Colonic mucosa (tissue), 4 donors: ENCODE results near the gene TMEM95. TPM values are rescaled to one million over a fixed set of nuclear protein-coding genes. Genes with fewer than 3 reads are reported as not detected.
"Not testable (repeated sequence)": the region's sequence is repeated elsewhere in the genome, so short reads cannot be mapped to it uniquely, and the experiment has no call there.

Source experiments
- DNase-seq: peaks from one replicate; pipeline ENCODE4 v3.0.0-alpha.2; 2020
- H3K27ac ChIP-seq: fragments of 200-600 bp; one replicate; pipeline ENCODE4 v1.8.0; 2021
- H3K27me3 ChIP-seq: fragments of 200-600 bp; one replicate; pipeline ENCODE4 v1.8.0; 2021
- H3K36me3 ChIP-seq: fragments of 200-600 bp; one replicate; pipeline ENCODE4 v1.8.0; 2021
- H3K4me1 ChIP-seq: fragments of 200-600 bp; one replicate; pipeline ENCODE4 v1.8.0; 2021; ENCODE audit warnings: mild to moderate bottlenecking
- H3K4me3 ChIP-seq: fragments of 200-600 bp; one replicate; pipeline ENCODE4 v1.8.0; 2021
- H3K9ac ChIP-seq, 2 donors: one replicate each; pipeline ENCODE4 v1.7.0; 2013; ENCODE audit warnings: control low read depth in 2 of 2, low read depth in 2 of 2, low read length in 2 of 2
- H3K9me3 ChIP-seq: fragments of 200-600 bp; one replicate; pipeline ENCODE4 v1.8.0; 2021
- intact Hi-C: fragments of 100-400 bp; cut with DNase I; formaldehyde crosslinking; loops from one replicate; pipeline ENCODE4 v1.14.1; 2022
- total RNA-seq, 2 donors: library from RNA; stranded (reverse); fragmentation: NEBNext Ultra II Directional in 1 of 2; extraction: Animal tissue kit (Norgen Biotek cat#: 25700) in 1 of 2; gene quantifications; one replicate each; pipeline ENCODE4 v1.2.1, GENCODE V29; 2021
- TF ChIP-seq, protein P1 (sequence below): fragments of 200-600 bp; IDR thresholded peaks from one replicate; pipeline ENCODE4 v1.8.0; 2022; ENCODE audit warnings: antibody characterized with exemption, mild to moderate bottlenecking
- donor health status: healthy.
- donor health status: DM: no; HTN: no; CAD: no.
- donor health status: DM: no; HTN: no; CAD: no.

Gene TMEM95
- total RNA-seq, 2 donors from 2014 or later: not detected

DNA sequence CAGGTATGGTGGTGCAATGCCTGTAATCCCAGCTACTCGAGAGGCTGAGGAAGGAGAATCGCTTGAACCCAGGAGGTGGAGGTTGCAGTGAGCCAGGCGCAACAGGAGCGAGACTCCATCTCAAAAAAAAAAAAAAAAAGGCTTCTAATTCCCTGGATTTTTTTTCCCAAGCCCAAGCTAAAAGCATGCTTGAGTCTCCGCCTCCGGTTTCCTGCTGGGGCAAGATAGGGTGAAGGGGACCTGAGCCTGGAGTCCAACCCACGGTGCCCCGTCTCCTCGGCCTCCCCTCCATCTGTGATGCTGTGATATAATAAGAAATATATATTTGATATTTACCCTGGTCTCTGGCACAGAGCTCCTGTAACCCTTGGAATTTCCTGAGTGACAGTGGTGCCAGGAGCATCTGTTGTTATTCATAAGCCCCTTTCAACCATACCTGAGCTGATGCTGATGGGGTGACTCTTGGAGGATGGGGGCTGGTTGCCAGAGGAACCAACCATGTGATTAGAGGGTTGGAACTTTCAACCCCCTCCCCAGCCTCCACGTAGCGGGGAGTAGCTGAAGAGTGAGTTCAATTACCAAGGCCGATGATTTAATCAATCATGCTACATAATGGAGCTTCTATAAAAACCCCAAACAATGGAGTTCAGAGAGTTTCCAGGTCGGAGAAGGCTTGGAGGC is 13.1 kb downstream of the TMEM95 start:
- TF ChIP-seq, protein P1, sequence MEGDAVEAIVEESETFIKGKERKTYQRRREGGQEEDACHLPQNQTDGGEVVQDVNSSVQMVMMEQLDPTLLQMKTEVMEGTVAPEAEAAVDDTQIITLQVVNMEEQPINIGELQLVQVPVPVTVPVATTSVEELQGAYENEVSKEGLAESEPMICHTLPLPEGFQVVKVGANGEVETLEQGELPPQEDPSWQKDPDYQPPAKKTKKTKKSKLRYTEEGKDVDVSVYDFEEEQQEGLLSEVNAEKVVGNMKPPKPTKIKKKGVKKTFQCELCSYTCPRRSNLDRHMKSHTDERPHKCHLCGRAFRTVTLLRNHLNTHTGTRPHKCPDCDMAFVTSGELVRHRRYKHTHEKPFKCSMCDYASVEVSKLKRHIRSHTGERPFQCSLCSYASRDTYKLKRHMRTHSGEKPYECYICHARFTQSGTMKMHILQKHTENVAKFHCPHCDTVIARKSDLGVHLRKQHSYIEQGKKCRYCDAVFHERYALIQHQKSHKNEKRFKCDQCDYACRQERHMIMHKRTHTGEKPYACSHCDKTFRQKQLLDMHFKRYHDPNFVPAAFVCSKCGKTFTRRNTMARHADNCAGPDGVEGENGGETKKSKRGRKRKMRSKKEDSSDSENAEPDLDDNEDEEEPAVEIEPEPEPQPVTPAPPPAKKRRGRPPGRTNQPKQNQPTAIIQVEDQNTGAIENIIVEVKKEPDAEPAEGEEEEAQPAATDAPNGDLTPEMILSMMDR: no peak
- Histone ChIP-seq H3K27ac (no peak overlapping the region), H3K9me3 (no peaks in the 10 kb centered on the region), H3K4me1 (no peaks in the 10 kb centered on the region), H3K4me3 (no peak overlapping the region), H3K9ac (no peak overlapping the region), H3K27me3 (no peaks in the 10 kb centered on the region), H3K36me3 (no peaks in the 10 kb centered on the region)
- intact Hi-C loops: no loop called here
- no peak for DNase-seq

DNA sequence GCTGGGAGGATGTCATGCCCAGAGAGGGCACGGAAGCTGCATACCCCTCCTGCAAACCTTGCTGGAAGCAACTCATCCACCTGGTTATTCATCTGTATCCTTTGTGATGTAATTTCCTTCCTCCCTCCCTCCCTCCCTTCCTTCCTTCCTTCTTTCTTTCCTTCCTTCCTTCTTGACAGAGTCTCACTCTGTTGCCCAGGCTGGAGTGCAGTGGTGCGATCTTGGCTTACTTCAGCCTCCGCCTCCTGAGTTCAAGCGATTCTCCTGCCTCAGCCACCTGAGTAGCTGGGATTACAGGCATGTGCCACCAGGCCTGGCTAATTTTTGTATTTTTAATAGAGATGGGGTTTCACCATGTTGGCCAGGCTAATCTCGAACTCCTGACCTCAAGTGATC is 13.6 kb downstream of the TMEM95 start:
- H3K27ac ChIP-seq, H3K4me3 ChIP-seq, H3K27me3 ChIP-seq, H3K9ac ChIP-seq, H3K9me3 ChIP-seq, intact Hi-C loops, H3K4me1 ChIP-seq, H3K36me3 ChIP-seq, DNase-seq: not testable (repeated sequence)

DNA sequence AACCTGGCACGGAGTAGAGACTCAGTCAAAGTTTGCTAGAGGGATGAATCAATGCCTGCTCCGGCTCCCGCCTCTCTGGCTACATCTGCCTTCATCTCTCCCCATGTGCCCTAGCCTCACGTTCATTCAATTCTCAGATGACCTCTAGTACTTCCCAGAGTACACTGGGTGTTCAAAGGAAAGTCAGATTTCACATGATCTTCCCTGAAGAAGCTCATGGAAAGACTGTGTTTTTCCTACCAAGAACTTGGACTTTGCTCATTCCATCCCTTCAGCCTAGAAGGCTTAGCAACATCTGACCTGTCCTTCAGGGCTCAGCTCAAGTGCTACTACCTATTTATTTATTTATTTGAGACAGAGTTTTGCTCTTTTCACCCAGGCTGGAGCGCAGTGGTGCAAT is 14.9 kb downstream of the TMEM95 start:
- no peak overlapping the region for H3K9ac ChIP-seq
- H3K27me3 ChIP-seq: no peaks in the 10 kb centered on the region
- DNase-seq: no peak
- H3K27ac ChIP-seq: no peak overlapping the region
- H3K4me3 ChIP-seq: no peak overlapping the region
- H3K4me1 ChIP-seq: no peaks in the 10 kb centered on the region
- H3K36me3 ChIP-seq: no peaks in the 10 kb centered on the region
- TF ChIP-seq, protein P1: no peak
- H3K9me3 ChIP-seq: no peaks in the 10 kb centered on the region
- intact Hi-C loops: no loop called here

DNA sequence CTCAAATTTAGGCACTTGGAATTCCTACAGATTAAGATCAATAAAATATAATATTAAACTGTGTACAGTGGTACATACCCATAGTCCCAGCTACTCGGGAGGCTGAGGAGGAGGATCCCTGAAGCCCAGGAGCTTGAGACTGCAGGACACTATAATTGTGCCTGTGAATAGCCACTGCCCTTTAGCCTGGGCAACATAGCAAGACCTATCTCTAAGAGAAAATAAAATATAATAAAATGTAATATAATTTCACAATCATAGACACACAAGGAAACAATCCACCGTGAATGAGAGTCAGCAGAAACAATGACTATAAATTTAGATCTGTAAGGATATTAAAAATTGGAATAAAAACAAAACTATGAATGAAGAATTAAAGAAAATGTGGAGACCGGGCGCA is 15.9 kb downstream of the TMEM95 start:
- no peaks in the 10 kb centered on the region for H3K27me3 ChIP-seq
- no peak overlapping the region for H3K27ac ChIP-seq
- no peak overlapping the region for H3K4me3 ChIP-seq
- H3K9ac ChIP-seq: no peak overlapping the region
- intact Hi-C loops: no loop called here
- TF ChIP-seq, protein P1: no peak
- H3K9me3 ChIP-seq: no peaks in the 10 kb centered on the region
- H3K36me3 ChIP-seq: no peaks in the 10 kb centered on the region
- no peak for DNase-seq
- H3K4me1 ChIP-seq: no peaks in the 10 kb centered on the region

DNA sequence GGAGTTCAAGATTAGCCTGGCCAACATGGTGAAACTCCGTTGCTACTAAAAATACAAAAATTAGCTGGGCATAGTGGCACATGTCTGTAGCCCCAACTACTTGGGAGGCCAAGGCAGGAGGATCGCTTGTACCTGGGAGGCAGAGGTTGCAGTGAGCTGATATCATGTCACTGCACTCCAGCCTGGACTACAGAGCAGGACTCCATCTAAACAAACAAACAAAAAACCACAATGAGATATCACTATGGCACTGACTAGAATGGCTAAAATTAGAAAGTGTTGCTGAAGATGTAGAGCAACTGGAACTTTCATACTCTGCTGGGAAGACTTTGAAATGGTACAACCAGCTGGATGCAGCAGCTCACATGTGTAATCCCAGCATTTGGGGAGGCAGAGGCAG is 19.4 kb downstream of the TMEM95 start:
- Histone ChIP-seq H3K9me3 (no peaks in the 10 kb centered on the region), H3K27ac (no peak overlapping the region), H3K4me3 (no peak overlapping the region), H3K9ac (no peak overlapping the region), H3K36me3 (no peaks in the 10 kb centered on the region), H3K4me1 (no peaks in the 10 kb centered on the region), H3K27me3 (no peaks in the 10 kb centered on the region)
- no peak for DNase-seq
- TF ChIP-seq, protein P1: no peak
- intact Hi-C loops: no loop called here

DNA sequence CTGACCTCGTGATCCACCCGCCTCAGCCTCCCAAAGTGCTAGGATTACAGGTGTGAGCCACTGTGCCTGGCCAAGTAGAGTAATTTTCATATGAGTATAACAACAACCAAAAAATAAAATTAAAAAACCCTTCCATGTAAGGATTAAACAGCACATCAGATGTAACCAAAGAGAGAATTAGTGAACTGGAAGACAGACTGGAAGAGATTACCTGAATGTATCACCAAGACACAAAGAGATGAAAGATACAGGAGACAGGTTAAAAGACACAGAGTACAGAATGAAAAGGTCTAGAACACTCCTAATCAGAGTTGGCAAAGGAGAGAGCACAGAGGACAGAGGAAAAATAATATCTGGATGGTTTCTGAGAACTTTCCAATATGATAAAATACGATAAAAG is 24.2 kb downstream of the TMEM95 start:
- H3K27ac ChIP-seq: no peak overlapping the region
- no peaks in the 10 kb centered on the region for H3K4me1 ChIP-seq
- intact Hi-C loops: no loop called here
- TF ChIP-seq, protein P1: no peak
- H3K9ac ChIP-seq: no peak overlapping the region
- DNase-seq: no peak
- no peaks in the 10 kb centered on the region for H3K27me3 ChIP-seq
- H3K36me3 ChIP-seq: no peaks in the 10 kb centered on the region
- H3K9me3 ChIP-seq: no peaks in the 10 kb centered on the region
- H3K4me3 ChIP-seq: no peak overlapping the region
